SK-N-SH (cell line): Measurements from ENCODE around the gene DDC.

Source experiments
- CTCF ChIP-seq: fragments of 200-600 bp; sonication (generic); IDR thresholded peaks from 2 replicates; pipeline ENCODE4 v1.6.1; 2017; ENCODE audit warnings: antibody characterized with exemption, mild to moderate bottlenecking, moderate library complexity
- EP300 ChIP-seq, 2 experiments: IDR thresholded peaks; 2 replicates each; pipeline versions ENCODE4 v1.4.0 to v1.6.1; 2012; ENCODE audit warnings: borderline replicate concordance in 1 of 2, low read depth in 1 of 2, low read length in 1 of 2
- MAX ChIP-seq: IDR thresholded peaks from 2 replicates; pipeline ENCODE4 v1.4.0; 2012; ENCODE audit warnings: low read depth
- POLR2AphosphoS5 ChIP-seq: IDR thresholded peaks from 2 replicates; pipeline ENCODE4 v1.6.1; 2012; ENCODE audit warnings: low read depth, low read length
- REST ChIP-seq: IDR thresholded peaks from 2 replicates; pipeline ENCODE4 v1.6.1; 2012; ENCODE audit warnings: mild to moderate bottlenecking, low read depth, low read length, moderate library complexity
- TF ChIP-seq, protein P1 (sequence below): IDR thresholded peaks from 2 replicates; pipeline ENCODE4 v1.4.0; 2012; ENCODE audit warnings: low read depth, borderline replicate concordance
- TF ChIP-seq, protein P2 (sequence below): IDR thresholded peaks from 2 replicates; pipeline ENCODE4; 2012

DNA sequence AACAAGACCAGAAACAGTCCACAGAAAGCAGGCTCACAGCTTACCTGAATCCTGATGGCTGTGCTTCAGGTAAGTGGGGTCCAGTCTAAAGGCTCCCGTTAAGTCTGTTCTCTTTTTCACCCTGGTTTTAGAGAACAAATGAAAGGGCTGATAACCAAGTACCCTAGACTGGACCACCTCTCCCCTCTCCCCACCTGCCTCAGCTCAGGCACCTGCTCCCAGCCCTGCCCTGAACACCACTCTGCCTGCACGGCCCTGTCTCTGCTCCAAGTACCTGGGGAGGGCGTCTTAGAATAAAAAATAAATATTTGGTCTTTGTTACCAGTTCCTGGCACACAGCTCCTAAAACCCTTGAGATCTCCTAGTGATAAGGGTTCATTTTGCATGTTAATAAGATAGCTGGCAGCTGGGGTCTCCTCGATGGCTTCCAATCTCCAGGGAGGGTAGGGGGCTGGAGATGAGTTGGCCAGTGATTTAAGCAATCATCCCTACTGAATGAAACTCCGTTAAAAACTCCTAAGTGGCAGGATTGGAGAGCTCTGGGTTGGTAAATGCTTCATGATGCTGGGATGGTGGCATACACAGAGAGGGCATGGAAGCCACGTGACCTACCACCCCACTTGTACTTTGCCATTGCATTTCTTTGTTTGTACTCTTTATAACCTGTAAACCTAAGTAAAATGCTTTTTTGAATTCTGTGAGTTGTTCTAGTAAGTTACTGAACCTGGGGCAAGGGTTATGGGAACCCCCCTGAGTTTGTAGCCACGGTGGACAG is 85.3 kb downstream of the DDC start:
- no peak for TF ChIP-seq POLR2AphosphoS5
- TF ChIP-seq CTCF = no peak
- TF ChIP-seq REST = no peak
- TF ChIP-seq MAX = no peak
- TF ChIP-seq, protein P1, sequence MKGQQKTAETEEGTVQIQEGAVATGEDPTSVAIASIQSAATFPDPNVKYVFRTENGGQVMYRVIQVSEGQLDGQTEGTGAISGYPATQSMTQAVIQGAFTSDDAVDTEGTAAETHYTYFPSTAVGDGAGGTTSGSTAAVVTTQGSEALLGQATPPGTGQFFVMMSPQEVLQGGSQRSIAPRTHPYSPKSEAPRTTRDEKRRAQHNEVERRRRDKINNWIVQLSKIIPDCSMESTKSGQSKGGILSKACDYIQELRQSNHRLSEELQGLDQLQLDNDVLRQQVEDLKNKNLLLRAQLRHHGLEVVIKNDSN = no peak
- no peak for TF ChIP-seq EP300 (IDR thresholded peaks at IDR 0.05; ENCODE audit: borderline replicate concordance in 1 of 2, low read depth in 1 of 2, low read length in 1 of 2)
- TF ChIP-seq, protein P2, sequence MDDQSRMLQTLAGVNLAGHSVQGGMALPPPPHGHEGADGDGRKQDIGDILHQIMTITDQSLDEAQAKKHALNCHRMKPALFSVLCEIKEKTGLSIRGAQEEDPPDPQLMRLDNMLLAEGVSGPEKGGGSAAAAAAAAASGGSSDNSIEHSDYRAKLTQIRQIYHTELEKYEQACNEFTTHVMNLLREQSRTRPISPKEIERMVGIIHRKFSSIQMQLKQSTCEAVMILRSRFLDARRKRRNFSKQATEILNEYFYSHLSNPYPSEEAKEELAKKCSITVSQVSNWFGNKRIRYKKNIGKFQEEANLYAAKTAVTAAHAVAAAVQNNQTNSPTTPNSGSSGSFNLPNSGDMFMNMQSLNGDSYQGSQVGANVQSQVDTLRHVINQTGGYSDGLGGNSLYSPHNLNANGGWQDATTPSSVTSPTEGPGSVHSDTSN = no peak
